Raji (cell line): ENCODE data around the gene DIO1.

Experiments
- POLR2A ChIP-seq: IDR thresholded peaks from 2 replicates; pipeline ENCODE4 v1.6.1; 2011; ENCODE audit warnings: low read depth, low read length, control low read depth; ENCODE audit not compliant: insufficient read depth

Gene DIO1

GRCh38 chr1:53890522-53890941 lies 3.5 kb upstream of the DIO1 start:
- TF ChIP-seq POLR2A: no peak

DNA sequence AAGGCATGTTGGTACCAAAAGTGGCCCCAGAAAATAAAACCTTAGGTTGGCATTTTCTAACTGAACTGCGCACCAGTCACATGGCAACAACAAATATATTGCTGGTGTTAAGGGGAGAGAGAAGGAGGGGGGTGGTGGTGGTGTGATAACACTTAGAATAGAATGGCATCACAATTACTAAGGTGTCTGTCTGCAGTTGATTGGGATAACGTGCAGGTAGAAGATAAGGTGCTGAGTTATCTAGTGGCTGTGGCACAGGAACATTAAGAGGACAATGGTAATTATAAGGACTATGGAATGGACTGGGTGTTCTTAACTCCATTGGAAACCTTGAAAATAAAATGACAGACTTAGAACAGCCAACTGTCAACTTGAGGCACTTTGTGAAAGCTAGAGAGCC lies 3.0 kb upstream of the DIO1 start:
- TF ChIP-seq POLR2A: no peak

DNA sequence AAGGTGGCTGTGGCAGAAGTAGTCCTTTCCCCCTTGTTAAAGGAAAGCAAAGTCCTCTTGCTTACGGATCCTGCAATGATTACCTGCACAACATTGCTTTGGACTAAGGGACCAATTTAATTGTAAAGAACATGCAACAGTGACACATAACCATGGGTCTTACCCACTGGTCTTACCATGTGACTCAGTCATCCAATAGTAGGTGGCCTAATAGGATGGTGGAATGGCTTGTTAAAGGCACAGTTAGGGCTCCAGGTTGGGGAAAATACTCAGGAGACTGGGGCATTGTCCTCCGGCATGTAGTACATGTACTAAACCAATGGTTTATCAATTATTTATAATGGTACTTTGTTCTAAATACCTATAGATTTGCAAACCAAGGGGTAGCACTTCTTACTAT lies 2.3 kb upstream of the DIO1 start:
- TF ChIP-seq POLR2A: no peak

DNA sequence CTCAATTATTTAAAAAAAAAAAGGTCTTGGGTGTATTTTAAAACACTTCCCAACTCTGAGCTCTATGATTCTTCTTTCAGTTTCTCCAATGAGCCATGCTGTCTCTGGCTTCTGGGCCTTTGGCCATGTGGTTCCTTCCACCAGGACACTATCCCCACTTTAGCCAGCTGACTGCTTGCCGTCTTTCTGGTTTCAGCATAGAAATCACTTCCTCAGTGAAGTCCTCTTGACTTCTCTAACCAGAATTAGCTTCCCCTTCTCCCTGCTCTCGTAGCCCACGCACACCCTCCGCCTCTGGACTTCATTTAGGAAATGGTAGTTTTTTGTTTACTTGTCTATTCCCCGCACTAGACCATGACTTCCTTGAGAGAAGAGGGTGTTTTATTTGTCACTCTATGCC lies 1.1 kb upstream of the DIO1 start:
- no peak for TF ChIP-seq POLR2A

DNA sequence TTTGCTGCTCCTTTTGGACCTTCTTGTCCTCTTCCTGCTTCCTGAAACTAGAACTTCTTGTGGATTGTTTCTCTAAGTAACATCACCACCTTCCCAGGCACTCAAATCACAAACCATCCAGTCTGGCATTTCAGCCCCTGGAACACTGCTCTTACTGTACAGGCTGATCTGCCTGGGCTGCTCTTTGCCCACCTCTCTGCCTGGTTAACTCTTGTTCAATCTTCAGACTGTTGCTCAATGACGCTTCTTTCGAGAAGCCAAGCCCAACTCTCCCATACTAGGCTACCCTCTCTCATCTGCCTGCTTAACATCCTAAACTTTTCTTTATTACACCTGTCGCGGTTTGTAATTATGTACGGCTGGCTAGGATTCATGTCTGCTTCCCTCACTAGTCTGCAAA lies 657 bp downstream of the DIO1 start:
- TF ChIP-seq POLR2A: no peak

DNA sequence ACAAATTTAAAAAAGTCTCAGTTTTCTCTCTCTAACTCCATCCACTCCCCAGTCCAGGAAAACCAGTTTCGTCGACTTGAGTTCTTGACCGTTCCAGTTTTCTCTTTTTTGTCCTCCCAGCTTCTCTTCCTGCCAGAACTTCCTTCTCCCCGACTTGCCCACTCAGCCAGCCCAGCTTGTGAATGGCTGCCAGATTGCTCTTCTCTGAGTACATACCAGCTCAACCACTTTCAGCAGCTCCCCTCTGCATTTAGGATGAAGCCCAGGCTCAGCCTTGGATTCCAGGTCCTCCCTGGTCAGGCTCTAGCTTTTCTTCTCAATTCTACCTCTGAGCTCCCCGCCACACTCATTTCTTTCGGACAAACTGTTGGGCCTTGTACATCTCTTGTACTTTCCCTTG lies 1.4 kb downstream of the DIO1 start:
- no peak for TF ChIP-seq POLR2A

DNA sequence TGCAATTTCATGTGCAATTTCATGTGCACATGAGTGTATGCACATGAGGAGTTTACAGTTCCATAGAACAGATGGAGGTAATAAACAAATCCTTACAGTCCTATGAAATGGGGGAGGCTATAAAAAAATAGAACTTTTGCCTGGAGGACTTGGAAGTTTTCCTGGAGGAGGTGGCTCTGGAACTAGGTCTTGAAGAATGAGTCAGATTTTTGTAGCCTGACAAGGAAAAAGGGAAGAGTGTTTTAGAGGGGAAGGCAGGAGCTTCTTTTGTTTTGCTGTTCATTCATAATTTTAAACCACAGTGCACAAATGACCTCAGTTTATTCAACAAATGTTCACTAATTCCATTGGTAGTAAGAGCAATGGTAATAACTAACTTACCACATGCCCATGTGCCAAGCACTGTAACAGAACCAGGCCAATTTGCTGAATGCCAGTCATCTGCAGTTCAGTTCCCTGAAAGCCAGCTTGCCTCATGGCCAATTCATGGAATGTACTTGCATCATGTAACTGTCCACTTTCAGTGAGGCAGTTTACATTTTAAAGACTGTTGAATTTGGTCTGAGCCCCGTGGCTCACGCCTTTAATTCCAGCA lies 2.7 kb downstream of the DIO1 start:
- TF ChIP-seq POLR2A: no peak

DNA sequence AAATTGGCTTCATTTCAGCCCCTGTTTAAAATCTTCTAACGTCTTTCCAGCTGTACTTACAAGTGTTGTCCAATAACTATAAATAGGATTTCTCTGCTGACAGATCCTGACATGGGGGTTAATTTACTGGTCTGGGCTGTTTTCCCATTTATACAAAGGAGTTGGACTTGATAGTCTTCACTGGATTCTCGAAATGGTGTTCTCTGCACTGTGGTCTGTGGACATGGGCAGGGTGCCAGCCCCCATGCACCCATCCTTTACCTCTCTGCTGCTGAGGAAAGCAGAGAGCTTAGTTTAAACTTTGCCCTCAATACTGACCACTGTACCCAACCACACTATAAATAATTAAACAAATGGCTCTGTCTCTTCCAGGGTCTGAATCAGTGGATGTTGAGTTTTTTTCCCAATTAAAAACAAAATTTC lies 5.2 kb downstream of the DIO1 start:
- no peak for TF ChIP-seq POLR2A

DNA sequence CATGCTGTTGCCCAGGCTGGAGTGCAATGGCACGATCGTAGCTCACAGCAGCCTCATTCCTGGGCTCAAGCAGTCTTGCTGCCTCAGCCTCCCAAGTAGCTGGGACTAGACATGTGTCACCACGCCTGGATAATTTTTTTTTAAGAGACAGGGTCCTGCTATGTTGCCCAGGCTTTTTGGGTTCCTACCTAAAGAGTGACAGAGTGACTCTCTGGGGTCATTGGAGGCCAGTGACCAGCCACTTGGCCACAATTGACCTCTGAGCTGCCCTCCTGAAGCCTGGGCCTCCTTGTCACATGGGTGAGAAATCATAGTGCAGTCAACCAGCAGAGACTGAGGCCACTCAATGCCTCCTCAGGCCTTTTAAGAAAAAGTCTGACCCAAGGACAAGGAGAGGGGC lies 5.7 kb downstream of the DIO1 start:
- TF ChIP-seq POLR2A: no peak

DNA sequence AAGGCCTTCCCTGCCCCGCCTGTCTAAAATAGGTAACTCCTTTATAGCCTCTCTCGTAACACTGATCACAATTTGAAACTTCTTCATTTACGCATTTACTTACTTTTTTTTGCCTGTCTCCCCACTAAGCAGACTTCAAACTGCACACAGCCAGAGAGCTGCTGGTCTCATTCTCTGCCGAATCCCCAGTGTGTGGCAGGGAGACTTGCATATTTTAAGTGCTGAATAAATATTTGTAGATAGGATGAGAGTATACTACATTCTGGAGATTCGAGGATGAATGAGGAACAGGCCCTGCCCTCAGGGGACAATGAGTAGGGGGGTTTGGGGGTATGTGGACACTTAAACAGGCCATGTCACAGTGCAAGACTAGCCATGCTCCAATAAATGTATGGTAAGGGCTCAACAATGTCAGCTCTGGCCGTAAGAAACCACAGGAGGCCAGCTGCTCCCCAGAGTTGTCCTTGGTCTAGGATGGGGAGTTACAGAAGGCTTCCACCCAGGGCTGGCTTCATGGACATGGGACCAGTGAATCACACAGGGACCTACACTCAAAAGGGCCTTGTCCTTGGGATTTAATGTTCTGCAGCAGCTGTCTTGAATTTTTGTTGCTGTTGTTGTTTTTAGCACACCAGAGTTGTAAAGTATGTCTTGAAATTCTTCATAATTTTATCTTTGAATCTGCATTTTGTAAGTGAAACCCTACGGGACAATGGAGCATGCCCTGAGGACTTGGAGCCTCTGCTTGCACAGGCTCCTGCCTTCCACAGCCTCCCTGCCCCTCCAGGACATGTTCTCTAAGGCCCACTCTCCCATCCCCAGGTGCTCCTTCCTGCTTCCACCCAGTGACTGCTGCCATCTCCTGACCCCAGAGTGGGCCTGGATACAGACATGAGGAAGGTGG lies 8.5 kb downstream of the DIO1 start:
- TF ChIP-seq POLR2A: no peak

DNA sequence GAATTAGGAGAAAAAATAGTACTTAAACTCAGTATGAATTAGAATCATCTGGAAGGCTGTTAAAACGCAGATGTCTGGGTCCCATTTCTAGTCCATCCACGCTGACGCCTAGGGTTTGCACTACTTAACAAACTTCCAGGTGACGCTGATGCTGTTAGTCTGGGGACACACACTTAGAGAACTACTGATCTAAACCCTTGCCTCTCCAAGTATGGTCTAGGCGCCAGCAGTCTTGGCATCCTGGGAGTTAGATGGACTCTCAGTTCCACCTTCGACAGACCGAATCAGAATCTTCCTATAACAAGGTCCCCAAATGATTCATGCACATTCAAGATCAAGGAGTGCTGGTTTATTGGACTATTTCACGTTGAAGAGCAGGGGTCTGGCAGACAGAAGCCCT lies 11.5 kb downstream of the DIO1 start:
- no peak for TF ChIP-seq POLR2A

GRCh38 chr1:53906121-53906520 lies 12.1 kb downstream of the DIO1 start:
- TF ChIP-seq POLR2A: no peak

- TF ChIP-seq POLR2A: no peak
Measured at GRCh38 chr1:53909946-53910345, 16.0 kb downstream of the DIO1 start.

DNA sequence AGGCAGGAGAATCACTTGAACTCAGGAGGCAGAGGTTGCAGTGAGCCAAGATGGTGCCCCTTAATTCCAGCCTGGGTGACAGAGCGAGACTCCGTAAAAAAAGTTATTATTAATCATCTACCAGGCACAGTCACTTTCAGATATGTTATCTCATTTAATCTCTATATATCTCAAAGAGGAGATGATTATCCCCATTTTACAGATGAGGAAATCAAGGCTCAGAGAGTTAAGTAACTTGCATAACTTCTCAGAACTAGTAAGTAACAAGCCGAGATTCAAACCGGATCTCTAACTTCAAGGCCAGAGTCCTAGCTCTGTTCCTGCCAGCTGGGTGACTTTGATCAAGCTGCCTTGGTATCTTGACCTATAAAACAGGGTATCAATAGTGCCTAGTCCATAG lies 17.5 kb downstream of the DIO1 start:
- no peak for TF ChIP-seq POLR2A

DNA sequence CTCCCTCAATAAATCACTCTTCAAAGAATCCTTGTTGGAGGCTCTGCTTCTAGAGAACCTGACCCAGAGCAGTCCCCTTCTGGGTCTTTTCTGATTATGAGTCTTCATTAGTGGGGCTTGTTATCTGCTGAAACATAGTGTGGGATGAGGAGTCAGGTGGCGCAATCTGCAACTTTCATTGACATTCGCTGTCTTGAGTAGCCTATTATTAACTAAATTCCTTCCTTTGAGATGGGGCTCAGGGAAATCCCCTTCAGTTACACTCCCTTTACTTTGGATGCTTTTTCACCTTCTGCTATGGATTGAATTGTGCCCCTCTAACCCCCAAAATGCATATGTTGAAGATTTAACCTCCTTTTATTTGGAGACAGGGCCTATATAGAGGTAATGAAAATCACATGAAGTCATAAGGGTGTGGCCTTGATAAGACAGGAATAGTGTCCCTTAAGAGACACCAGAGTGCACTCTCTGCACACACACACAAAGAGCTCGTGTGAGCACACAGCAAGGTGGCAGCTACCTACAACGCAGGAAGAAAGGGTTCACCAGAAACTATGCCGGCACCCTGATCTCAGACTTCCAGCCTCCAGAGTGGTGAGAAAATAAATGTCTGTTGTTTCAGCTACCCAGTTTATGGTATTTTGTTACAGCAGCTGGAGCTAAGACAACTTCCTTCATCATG lies 19.5 kb downstream of the DIO1 start:
- TF ChIP-seq POLR2A: no peak

DNA sequence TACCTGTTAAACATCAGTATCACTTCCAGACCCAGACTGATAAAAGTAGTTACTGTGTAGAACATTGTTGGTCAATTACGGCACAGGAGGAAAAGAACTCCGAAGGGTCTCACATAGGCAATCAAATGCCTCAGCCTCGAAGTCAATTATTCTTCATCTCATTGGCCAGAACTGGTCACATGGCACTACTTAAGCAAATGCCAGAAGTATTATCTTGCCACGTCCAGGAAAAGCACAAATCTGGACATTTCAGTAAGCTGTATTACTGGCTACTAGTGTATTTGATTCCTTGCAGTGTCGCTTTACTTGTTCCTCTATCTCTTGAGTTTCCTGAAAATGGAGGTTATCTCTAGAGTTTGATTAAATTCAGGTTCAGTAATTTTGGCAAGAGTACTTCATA lies 24.4 kb downstream of the DIO1 start:
- TF ChIP-seq POLR2A: no peak
